Measurements from ENCODE around the gene SPRN.
"Not testable (repeated sequence)": the region's sequence is repeated elsewhere in the genome, so short reads cannot be mapped to it uniquely, and the experiment has no call there.

SPRN gene

DNA sequence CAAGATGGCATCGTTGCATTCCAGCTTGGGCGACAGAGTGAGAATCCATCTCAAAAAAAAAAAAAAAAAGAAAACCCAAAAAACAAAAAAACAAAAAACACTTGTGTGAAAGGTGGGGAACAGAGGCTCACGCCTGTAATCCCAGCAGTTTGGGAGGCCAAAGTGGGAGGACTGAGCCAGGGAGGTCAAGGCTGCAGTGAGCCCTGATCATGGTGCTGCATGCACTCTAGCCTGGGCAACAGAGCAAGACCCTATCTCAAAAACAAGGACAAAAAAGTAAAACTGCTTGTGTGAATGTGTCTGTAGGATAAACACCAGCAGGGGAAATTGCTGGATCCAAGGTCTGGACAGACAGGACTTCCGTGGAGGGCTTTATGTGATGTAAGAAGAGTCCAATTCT, 40.9 kb downstream of the SPRN start:
- DNase-seq, result no peak

- no peak for DNase-seq
Observed at GRCh38 chr10:133381036-133381435, 43.4 kb downstream of the SPRN start.

- DNase-seq, result no peak
Observed at GRCh38 chr10:133379801-133380666, 44.4 kb downstream of the SPRN start.

DNA sequence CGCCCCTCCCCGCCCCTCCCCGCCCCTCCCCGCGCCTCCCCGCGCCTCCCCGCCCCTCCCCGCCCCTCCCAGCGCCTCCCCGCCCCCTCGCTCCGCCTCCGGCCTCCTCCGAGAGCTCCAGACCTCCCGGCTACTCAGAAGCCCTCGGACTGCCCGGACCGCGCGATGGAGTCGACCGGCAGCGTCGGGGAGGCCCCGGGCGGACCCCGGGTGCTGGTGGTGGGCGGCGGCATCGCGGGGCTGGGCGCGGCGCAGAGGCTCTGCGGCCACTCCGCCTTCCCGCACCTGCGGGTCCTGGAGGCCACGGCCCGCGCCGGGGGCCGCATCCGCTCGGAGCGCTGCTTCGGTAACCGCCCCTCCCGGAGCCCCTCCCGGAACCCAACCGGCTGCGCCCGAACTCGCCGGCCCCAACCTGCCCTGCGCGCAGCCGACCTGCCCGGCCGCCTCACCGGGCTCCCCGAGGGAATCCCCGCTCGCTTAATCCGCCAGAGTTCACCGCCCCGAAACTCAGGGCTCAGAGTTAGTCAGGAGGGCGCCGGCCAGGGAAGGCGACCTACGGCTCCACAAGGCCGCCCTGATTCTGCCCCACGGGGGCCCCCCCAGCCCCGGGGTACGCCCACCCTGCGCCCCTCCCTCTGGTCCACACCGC, 45.1 kb downstream of the SPRN start, which contains the start of gene PAOX:
PAOX (plus strand) TSS at position 111 of the 649 bp plus-strand sequence; CDS start at position 166, 55 bp downstream.
- peak; percentile 68 for DNase-seq

DNA sequence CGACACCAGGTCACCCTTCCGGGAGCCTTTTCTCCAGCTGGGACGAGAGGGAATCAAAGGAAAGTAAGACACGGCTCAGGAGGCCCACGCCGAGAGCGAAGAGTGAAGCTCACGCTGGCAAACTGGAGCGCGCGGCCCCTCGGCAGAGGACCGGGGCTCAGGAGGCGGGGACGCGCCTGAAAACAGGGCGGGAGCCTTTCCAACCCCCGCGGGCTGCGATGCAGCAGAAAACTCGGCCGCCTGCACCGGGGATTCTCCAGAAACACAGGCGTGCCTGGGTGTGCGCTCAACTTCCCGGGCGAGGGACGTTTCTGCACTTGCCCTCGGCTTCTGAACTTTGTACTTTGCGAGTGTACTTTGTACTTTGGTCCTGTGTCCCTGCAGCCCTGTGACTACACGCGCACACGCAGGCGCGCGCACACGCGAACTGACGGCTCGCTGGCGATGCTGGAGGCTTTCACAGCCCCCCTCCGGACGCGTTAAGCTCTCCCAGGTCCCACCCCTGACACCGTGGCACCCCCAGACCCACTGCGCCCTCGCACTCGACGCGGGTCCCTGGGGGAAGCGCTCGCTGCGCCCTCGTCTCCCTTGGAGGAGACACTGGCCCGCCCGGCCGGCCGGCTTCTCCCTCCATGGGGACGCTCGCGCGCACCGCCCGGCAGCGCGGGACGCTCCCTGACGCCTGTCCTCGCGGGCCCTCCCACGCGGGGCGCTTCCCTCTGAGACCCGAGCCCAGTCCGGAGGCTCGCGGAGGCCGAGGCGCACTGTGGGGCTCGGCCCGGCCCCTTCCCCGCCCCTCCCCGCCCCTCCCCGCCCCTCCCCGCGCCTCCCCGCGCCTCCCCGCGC, 46.0 kb downstream of the SPRN start:
- peak; percentile 51 to 57 for DNase-seq

DNA sequence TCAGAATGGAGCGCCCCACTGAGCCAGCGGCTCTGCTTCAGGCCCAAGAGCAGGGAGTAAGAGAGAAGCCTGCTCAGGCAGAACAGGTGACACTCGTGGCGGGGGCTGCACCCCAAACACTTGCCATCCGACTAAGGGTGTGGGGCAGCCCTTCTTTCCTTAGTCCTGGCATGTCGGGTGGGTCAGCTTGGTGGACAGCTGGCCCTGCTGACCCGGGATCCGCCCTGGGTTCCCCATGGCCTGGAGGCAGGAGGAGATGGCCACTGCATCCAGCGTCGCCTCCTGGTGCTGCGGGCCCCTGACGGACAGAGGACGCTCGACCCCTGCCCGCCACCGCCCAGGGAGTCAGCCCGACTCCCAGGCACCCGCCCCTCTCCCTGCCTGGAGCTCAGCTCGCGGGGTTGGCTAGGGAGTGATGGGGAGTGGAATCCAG, 46.6 kb downstream of the SPRN start:
- DNase-seq, result no peak

DNA sequence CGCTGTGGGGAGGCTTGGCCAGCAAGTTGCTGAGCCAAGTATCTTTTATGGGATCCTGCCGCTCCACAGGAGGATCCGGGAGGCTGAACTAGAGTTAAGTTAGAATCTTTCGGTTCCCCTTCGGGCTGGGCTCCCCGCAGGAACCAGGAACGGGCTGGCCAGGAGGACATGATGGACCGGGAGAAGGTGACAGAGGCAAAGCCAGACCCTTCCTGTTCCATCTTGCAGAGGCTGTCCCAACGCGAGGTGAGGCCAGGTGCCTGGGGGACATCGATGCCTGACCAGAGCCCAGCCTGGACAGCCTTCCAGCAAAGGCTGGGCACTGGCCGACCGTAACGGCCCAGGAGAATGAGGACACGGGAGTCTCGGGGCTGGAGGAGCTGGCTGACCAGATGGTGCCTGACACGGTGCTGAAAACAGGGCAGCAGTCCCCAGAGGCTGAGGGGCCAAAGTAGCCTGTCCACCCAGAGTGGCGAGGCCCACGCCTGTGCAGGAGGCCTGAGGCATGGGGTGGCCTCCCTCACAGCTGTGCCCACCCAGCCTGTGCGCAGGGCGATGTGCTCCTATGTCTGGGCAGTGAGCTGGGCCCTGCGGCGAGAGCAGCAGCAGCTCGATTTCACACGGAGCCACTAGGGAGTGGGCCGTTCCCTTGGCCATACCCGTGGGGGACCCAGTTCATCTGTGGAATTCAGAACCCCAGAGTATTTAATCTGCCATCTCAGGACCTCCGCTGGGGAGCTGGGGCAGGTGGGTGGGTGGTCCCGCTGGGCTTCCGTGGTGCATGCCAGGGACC, 47.2 kb downstream of the SPRN start:
- no peak for DNase-seq

DNA sequence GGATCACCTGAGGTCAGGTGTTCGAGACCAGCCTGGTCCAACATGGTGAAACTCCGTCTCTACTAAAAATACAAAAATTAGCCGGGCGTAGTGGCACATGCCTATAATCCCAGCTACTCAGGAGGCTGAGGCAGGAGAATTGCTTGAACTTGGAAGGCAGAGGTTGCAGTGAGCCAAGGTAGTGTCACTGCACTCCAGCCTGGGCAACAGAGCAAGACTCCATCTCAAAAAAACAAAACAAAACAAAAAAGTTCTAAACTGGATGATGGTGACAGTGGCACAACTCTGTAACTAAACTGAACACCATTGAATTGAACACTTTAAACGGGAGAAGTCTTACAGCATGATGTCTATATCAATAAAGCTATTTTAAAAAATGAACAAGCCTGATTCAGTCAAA, 48.2 kb downstream of the SPRN start:
- not testable (repeated sequence) for DNase-seq

DNA sequence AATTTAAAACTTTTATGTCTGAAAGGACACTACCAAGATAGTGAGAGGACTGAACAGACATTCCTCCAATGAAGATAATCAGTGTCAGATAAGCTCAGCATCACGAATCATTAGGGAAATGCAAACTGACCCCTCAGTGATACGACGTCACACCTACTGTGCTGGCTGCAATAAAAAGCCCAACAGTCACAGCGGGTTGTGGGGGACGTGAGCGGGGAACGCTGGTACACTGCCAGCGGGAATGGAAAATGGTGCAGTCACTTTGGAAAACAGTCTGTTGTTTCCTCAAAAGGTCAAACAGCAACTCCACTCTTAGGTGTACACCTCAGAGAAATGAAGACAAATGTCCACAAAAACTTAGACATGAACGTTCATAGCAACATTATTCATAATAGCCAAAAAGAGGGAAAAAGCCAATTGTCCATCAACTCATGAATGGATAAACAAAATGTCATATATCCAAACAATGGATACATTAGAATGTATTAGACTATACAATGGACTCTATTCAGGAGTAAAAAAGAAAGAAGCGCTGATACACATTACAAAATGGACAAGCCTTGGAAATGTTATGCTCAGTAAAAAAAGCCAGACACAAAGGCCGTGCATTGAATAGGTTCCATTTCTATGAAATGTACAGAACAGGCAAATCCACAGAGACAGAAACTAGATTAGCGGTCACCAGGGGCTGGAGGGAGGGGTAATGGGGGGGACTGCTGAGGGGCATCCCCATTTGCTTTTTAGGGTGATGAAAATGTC, 48.9 kb downstream of the SPRN start:
- no peak for DNase-seq

GRCh38 chr10:133373174-133374090, 51.0 kb downstream of the SPRN start, which contains the start of gene ECHS1:
Gene ECHS1 (minus strand): TSS chr10:133373354. CDS start chr10:133373333, 21 bp downstream.
- peak; percentile 93 to 94 for DNase-seq

- no peak for DNase-seq
Observed at GRCh38 chr10:133372507-133372906, 51.9 kb downstream of the SPRN start.

All from CD4-positive, alpha-beta T cell treated with Interleukin-1 beta for 1 hour (primary cell).